HEK293 (cell line): ENCODE results near the gene PAQR8.

ENCODE experiments used
- CTCF ChIA-PET: fragments of 350-600 bp; formaldehyde crosslinking; extraction: SDS; loops from one replicate; lab custom pipeline; 2021; ENCODE audit warnings: antibody characterized with exemption; lab: Yijun Ruan, JAX
- POLR2A ChIA-PET: fragments of 300-600 bp; formaldehyde crosslinking; extraction: SDS; loops from one replicate; lab custom pipeline; 2020; ENCODE audit warnings: antibody characterized with exemption, inconsistent platforms; lab: Yijun Ruan, JAX
- H3K27ac ChIP-seq: fragments of 200-500 bp; sonication (Bioruptor generic); 2 replicates; pipeline ENCODE4 v1.5.1; 2014; ENCODE audit warnings: low read depth, low read length, control low read depth, inconsistent platforms; ENCODE audit errors: extremely low read depth
- H3K36me3 ChIP-seq, 2 experiments: fragments of 200-500 bp in 1 of 2; sonication (Bioruptor generic) in 1 of 2; 1 replicate in 1 of 2; 2 replicates in 1 of 2; pipeline ENCODE4 v1.5.1; 2014 to 2017; ENCODE audit warnings: inconsistent platforms in 2 of 2, low read length in 2 of 2; ENCODE audit not compliant: control insufficient read depth in 2 of 2, insufficient read depth in 1 of 2
- H3K4me1 ChIP-seq: fragments of 200-500 bp; sonication (Bioruptor generic); 2 replicates; pipeline ENCODE4 v1.5.1; 2014; ENCODE audit warnings: mild to moderate bottlenecking, low read length, inconsistent platforms; ENCODE audit not compliant: control insufficient read depth, insufficient read depth
- H3K4me3 ChIP-seq: 2 replicates; pipeline ENCODE4 v1.5.1; 2011; ENCODE audit warnings: low read depth, mild to moderate bottlenecking, control low read depth, low read length, moderate library complexity
- H3K9me3 ChIP-seq: fragments of 200-500 bp; sonication (Bioruptor generic); 2 replicates; pipeline ENCODE4 v1.5.1; 2014; ENCODE audit warnings: low read depth, low read length, inconsistent platforms; ENCODE audit not compliant: control insufficient read depth, insufficient read depth
- GLI2 ChIP-seq: fragments of 450-650 bp; formaldehyde crosslinking; IDR thresholded peaks from 2 replicates; pipeline ENCODE4; 2017; ENCODE audit warnings: missing biosample characterization, missing genetic modification characterization, low read depth, borderline replicate concordance
- GLIS2 ChIP-seq: fragments of 450-650 bp; formaldehyde crosslinking; IDR thresholded peaks from 2 replicates; pipeline ENCODE4 v1.5.1; 2016; ENCODE audit warnings: missing biosample characterization, missing genetic modification characterization
- KLF10 ChIP-seq: fragments of 450-650 bp; IDR thresholded peaks from 2 replicates; pipeline ENCODE4 v1.5.1; 2018; ENCODE audit warnings: missing biosample characterization, mild to moderate bottlenecking, missing genetic modification characterization
- KLF17 ChIP-seq: fragments of 450-650 bp; formaldehyde crosslinking; IDR thresholded peaks from 2 replicates; pipeline ENCODE4 v1.5.1; 2016; ENCODE audit warnings: missing biosample characterization, missing genetic modification characterization
- MEIS1 ChIP-seq: sonication (generic); formaldehyde crosslinking; IDR thresholded peaks from 2 replicates; pipeline ENCODE4 v1.8.1; 2022; ENCODE audit warnings: missing genetic modification reagents, mild to moderate bottlenecking, borderline replicate concordance
- PRDM2 ChIP-seq: fragments of 450-650 bp; formaldehyde crosslinking; IDR thresholded peaks from 2 replicates; pipeline ENCODE4 v1.5.1; 2016; ENCODE audit warnings: missing biosample characterization, missing genetic modification characterization, borderline replicate concordance
- PRDM4 ChIP-seq: fragments of 450-650 bp; formaldehyde crosslinking; IDR thresholded peaks from 2 replicates; pipeline ENCODE4 v1.5.1; 2017; ENCODE audit warnings: missing biosample characterization, missing genetic modification characterization
- SALL2 ChIP-seq: fragments of 450-650 bp; formaldehyde crosslinking; IDR thresholded peaks from 2 replicates; pipeline ENCODE4 v1.5.0; 2017; ENCODE audit warnings: missing biosample characterization, mild to moderate bottlenecking, missing genetic modification characterization, borderline replicate concordance
- ZBTB1 ChIP-seq: fragments of 450-650 bp; formaldehyde crosslinking; IDR thresholded peaks from 2 replicates; pipeline ENCODE4 v1.5.1; 2016; ENCODE audit warnings: missing biosample characterization, missing genetic modification characterization
- ZEB2 ChIP-seq: fragments of 450-650 bp; formaldehyde crosslinking; IDR thresholded peaks from 2 replicates; pipeline ENCODE4 v1.5.1; 2016; ENCODE audit warnings: missing biosample characterization, missing genetic modification characterization
- ZFHX2 ChIP-seq: fragments of 450-650 bp; formaldehyde crosslinking; conservative IDR thresholded peaks from 2 replicates; pipeline ENCODE4 v1.5.1; 2016; ENCODE audit warnings: missing biosample characterization, missing genetic modification characterization
- ZIC2 ChIP-seq: fragments of 450-650 bp; formaldehyde crosslinking; IDR thresholded peaks from 2 replicates; pipeline ENCODE4 v1.5.1; 2016; ENCODE audit warnings: missing biosample characterization, missing genetic modification characterization
- ZNF221 ChIP-seq: fragments of 450-650 bp; formaldehyde crosslinking; IDR thresholded peaks from 2 replicates; pipeline ENCODE4 v1.5.1; 2017; ENCODE audit warnings: missing biosample characterization, missing genetic modification characterization, borderline replicate concordance
- ZNF223 ChIP-seq: fragments of 450-650 bp; formaldehyde crosslinking; IDR thresholded peaks from 2 replicates; pipeline ENCODE4 v1.5.1; 2016; ENCODE audit warnings: missing biosample characterization, missing genetic modification characterization
- ZNF239 ChIP-seq: fragments of 450-650 bp; formaldehyde crosslinking; IDR thresholded peaks from 2 replicates; pipeline ENCODE4 v1.5.1; 2016; ENCODE audit warnings: missing biosample characterization, missing genetic modification characterization
- ZNF280D ChIP-seq: fragments of 450-650 bp; formaldehyde crosslinking; IDR thresholded peaks from 2 replicates; pipeline ENCODE4 v1.5.1; 2016; ENCODE audit warnings: missing biosample characterization, missing genetic modification characterization
- ZNF362 ChIP-seq: fragments of 450-650 bp; formaldehyde crosslinking; IDR thresholded peaks from 2 replicates; pipeline ENCODE4 v1.5.1; 2016; ENCODE audit warnings: missing biosample characterization, missing genetic modification characterization
- ZNF394 ChIP-seq: fragments of 450-650 bp; formaldehyde crosslinking; IDR thresholded peaks from 2 replicates; pipeline ENCODE4 v1.5.1; 2016; ENCODE audit warnings: missing biosample characterization, missing genetic modification characterization, mild to moderate bottlenecking, moderate library complexity, borderline replicate concordance
- ZNF501 ChIP-seq: fragments of 450-650 bp; formaldehyde crosslinking; IDR thresholded peaks from 2 replicates; pipeline ENCODE4 v1.5.1; 2016; ENCODE audit warnings: missing biosample characterization, missing genetic modification characterization
- ZNF560 ChIP-seq: fragments of 450-650 bp; formaldehyde crosslinking; IDR thresholded peaks from 2 replicates; pipeline ENCODE4 v1.5.1; 2017; ENCODE audit warnings: missing biosample characterization, missing genetic modification characterization, borderline replicate concordance
- ZNF621 ChIP-seq: fragments of 450-650 bp; formaldehyde crosslinking; IDR thresholded peaks from 2 replicates; pipeline ENCODE4 v1.5.1; 2017; ENCODE audit warnings: missing biosample characterization, missing genetic modification characterization
- ZNF776 ChIP-seq: fragments of 450-650 bp; formaldehyde crosslinking; IDR thresholded peaks from 2 replicates; pipeline ENCODE4 v1.5.0; 2017; ENCODE audit warnings: missing biosample characterization, missing genetic modification characterization, borderline replicate concordance
- ZNF792 ChIP-seq: fragments of 450-650 bp; formaldehyde crosslinking; IDR thresholded peaks from 2 replicates; pipeline ENCODE4 v1.5.1; 2016; ENCODE audit warnings: missing biosample characterization, missing genetic modification characterization
- ZNF837 ChIP-seq: fragments of 450-650 bp; formaldehyde crosslinking; IDR thresholded peaks from 2 replicates; pipeline ENCODE4 v1.5.1; 2016; ENCODE audit warnings: missing biosample characterization, missing genetic modification characterization

PAQR8 gene

GRCh38 chr6:52376763-52377162, 14.8 kb downstream of the PAQR8 start (continued):
- TF ChIP-seq PRDM2 (no peak), ZNF501 (tag by site-specific recombination) (no peak), KLF10 (no peak), ZNF776 (tag by site-specific recombination) (no peak), ZFHX2 (no peak), ZNF621 (tag by site-specific recombination) (no peak), GLI2 (no peak), ZEB2 (tag by site-specific recombination) (no peak), ZNF394 (tag by site-specific recombination) (no peak), ZNF223 (tag by site-specific recombination) (no peak), ZNF560 (tag by site-specific recombination) (no peak), ZNF239 (tag by site-specific recombination) (no peak)

GRCh38 chr6:52377538-52378221, 15.7 kb downstream of the PAQR8 start:
- Histone ChIP-seq H3K36me3 (no peaks in the 10 kb centered on the region; a peak in 1 of 3 replicates), H3K4me3 (no peak overlapping the region), H3K9me3 (no peaks in the 10 kb centered on the region), H3K4me1 (no peaks in the 10 kb centered on the region), H3K27ac (no peak overlapping the region)
- POLR2A ChIA-PET, result interaction anchor here (1.5 kb wide), 1 partner anchor 93 kb away, joined by 4 read pairs; the partner anchor contains the start of gene MCM3
- CTCF ChIA-PET, result interaction anchor here (0.5 to 1.2 kb wide), 5 partner anchors 11 to 94 kb away, joined by 3 to 5 read pairs (median 3); no protein-coding TSS in a partner anchor
- TF ChIP-seq ZNF837 (tag by site-specific recombination) (no peak), ZIC2 (tag by site-specific recombination) (no peak), SALL2 (tag by site-specific recombination) (no peak), MEIS1 (CRISPR knock-in tag) (no peak), PRDM4 (tag by site-specific recombination) (no peak), KLF17 (no peak), GLIS2 (no peak), ZNF280D (tag by site-specific recombination) (no peak), ZNF362 (tag by site-specific recombination) (no peak), ZNF221 (tag by site-specific recombination) (no peak), ZBTB1 (no peak), ZNF792 (tag by site-specific recombination) (no peak)
